Measurements from ENCODE around the gene GATA5.
"Not testable (repeated sequence)": the region's sequence is repeated elsewhere in the genome, so short reads cannot be mapped to it uniquely, and the experiment has no call there.

The GATA5 gene

DNA sequence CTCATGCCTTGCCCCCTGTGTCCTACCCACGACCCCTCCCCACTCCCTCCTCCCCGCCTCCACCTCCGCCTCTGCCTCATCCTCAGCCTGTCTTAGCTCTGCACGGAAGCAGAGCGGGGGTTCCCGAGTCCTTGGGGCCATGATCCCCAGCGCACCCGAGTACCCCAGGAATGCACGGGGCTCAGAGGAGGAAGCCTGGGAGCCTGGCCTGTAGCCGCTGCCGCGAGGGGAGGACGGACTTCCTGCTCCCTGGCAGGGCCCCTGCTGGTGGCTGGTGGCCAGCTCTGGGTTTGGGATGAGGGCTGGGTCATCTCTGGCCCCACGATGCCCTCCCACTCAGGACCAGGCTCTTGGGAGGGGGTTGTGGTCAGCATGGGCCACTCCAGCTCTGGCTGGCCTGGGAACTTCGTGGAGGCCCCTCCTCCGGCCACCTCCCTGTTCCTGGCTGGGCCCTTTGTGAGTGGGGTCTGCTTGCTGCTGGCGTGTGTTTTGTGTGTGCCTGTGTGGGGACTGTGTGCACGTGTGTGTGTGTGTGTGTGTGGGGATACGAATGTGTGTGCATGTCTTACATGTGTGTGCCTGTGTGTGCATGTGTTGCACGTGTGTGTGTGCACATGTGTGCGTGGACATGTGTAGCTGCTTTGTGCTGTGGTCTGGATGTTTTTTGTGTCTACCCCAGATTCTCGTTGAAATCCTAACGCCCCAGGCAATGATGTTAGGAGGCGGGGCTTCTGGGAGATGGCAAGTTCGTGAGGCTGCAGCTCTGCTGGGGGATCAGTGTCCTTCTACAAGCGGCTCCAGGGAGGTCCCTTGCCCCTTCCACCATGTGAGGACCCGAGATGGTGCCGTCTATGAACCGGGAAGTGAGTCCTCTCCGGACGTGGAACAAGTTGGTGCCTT lies 47.1 kb downstream of the GATA5 start:
- DNase-seq = no peak

DNA sequence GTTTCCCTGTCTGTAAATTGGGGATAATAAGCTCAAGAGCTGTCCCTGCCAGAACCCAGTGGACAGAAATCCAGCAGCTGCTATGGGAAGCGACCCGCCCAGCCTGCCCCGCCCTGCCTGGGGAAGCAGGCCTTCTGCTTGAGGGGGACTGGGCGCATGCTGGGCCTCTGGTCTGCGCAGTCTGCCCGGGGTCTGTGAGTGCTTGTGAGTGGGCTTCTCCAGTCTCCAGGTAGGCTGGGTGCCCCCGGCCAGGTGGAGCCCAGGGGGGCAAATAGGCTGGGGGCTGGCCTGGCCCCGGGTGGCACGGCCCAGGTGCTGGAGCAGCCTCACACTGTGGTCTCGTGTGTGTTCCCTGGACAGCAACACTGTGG lies 47.8 kb downstream of the GATA5 start:
- no peak for DNase-seq

DNA sequence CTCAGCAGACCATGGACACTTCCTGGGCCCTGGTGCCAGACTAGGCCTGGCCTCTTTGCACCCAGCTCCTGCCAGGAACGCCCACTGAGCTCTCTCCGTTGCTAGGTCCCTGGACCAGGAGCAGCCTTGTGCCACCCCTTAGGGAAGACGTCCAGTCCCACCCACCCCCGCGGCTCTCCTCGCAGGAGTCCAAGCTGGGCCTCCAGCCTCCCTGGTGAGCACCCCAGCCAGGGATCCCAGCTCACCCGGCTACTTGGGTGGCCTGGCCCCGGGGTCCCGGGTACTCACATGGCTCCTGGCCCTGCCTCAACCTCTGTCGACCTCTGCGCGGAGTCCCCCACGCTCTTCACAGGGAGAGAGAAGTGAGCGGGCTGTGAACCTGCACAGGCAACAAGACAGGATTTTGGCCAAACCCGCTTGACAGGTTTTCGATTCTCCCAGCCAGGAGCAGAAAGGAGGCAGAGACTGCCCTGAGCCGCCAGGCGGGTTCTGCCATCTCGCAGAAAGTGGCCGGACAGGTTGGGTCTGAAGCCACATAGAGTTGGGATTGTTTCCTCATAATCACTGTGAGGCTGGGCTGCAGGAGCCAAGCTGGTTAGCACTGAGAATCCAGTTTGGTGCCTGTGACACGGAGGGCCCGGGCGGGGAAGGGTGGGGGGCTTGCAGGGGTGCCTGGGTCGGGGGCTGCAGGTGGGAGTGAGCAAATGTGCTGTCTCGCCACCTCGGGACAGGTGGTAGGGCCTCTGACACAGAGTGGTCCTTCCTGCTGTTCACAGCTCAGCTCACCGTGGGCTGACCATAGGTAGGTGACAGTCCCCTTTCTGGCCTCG lies 48.4 kb downstream of the GATA5 start, which contains the start of gene RBBP8NL:
RBBP8NL (minus strand) TSS at position 368 of the 830 bp plus-strand sequence. CDS start 7,892 bp downstream, outside the sequence.
- DNase-seq = no peak

DNA sequence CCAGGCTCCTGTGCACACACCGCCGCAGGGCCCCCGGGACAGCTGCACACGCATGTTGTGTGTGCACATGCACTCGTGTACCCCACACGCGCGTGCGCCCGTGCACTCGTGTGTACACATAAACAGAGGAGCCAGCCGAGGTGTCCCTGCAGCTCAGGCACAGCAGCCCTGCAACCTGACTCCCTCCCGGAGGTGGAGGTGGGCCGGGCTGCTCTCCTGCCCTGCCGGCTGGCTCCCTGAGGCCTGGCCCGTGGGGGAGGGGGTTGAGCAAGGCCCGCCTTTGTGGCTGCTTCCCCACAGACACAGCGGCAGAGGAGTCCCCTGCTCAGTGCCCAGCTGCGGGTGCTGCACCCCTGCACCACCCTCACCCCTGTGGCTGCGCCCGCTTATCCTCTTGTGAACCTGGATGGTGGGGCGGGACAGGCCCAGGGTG lies 49.1 kb downstream of the GATA5 start:
- DNase-seq = no peak

DNA sequence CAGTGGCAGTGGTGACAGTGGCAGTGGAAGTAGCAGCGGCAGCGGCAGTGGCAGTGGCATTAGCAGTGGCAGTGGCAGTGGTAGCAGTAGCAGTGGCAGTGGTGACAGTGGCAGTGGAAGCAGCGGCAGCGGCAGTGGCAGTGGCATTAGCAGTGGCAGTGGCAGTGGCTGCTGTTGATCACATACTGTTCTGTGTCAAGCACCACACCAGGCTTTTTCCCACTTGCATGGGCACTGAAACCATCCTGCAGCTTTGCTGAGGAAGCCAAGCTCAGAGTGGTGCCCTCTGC lies 49.8 kb downstream of the GATA5 start:
- not testable (repeated sequence) for DNase-seq

DNA sequence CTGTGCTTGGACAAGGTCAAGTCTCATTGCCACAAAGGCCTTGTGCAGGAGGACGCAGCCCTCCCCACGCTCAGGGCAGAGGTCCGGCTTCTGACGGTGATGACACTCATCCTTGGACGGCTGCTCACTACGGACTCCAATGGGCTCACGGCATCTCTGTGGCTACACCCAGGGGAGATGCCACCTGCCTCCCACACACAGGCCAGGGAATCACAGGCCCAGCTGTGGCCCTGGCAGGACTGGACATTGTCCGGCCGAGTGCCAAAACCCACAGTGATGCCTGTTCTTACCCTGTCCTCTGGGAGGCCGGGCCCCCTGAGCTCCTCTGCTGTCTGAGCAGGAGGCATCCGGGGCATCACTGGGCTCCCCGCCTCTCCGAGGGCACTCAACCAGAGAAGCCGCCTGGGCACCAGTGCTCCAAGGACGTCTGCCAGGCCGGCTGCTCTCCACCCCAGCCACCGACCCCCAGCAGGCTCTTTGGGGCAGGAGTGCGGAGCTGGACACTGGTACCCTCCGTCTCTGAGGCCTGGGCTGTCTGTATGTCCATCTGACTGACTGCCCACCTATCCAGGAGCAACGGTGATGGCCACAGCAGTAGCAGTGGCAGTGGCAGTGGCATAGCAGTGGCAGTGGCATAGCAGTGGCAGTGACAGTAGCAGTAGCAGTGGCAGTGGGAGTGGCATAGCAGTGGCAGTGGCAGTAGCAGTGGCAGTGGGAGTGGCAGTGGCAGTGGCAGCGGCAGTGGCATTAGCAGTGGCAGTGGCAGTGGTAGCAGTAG lies 50.3 kb downstream of the GATA5 start:
- no peak for DNase-seq

DNA sequence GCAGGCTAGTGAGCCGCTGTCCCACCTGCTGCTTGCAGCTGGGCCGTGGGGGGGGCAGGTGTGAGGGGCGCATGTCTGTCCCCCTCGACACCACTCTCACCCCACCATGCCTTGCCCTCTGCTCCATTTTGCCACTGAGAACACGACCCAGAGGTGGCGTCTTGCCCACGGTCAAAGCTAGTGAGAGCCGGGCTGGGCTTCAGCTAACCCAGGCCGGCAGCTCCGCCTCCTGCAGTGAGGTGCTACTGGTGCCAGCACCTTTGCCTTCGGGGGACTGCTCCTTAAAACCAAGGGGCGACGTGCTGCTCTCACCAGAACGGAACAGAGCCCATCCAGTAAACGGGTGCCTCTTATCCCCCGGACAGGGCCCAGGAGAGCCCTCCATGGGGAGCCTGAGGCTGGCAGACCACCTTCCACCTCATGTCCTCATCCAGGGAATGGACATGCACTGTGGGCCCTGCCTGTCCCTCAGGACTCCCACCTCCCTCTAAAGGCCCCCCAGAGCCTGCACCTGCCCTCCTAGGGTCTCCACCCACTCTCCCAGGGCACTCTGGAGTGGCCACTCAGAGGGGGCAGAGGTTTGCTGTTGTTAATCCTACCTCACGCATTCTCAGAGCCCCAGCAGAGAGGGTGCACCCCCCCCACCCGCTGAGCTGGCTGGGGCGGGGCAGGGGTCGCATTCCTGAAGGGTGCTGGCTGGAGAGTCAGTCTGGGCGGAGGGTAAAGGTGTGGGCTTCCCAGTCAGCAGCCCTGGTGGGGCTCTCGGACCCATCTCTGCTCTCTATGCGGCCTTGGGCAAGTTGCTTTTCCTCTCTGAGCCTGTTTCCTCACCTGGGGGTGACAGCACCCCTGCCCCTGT lies 51.3 kb downstream of the GATA5 start:
- no peak for DNase-seq

DNA sequence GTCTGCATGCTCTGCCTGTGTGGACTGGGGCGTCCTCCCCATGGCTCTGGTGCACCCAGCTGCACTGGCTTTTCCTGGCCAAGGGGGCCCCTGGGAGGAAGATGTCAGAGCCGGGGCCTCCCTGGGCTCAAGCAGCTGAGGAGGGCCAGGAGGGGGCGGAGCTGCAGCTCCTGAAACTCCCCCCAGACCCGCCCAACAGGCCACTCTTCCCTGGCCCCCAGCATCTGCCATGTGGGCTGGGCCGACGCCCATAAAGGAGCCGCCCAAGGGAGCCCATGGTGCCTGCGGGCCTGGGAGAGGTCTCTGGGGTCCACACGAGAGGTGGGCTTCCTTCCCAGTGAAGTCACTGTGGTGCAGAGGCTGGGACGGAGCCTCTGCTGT lies 52.5 kb downstream of the GATA5 start:
- DNase-seq = peak in 1 of 2 experiments; percentile 26

DNA sequence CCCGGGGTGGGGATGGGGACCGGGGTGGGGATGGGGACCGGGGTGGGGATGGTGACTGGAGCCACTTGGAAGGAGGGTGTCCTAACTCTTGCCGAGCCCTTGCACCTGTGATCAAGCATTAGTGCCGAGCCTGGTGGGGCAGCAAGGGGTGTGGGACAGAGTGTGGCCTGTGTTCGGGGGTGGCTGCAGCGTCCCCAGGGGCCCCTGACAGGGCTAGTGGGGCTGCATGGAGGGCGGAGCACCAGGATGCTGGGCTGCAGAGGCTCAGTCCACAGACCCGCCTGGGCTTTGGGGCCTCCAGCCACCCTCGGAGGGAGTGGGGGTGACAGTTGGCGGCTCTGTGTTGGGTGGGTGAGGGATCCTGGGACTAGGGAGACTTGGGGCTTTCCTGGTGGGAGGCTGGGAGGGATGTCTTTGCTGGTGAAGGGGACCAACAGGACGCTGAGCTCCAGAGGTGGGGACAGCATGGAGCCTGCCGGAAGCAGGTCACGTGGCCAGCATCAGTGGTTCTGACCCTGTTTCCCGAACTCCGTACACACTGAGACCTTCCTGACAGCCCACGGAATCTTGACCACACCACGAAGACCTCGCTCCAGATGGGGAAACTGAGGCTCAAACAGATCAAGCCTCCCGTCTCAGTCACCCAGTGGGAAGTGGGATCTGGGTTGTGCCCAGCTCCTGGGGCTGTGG lies 53.0 kb downstream of the GATA5 start:
- no peak for DNase-seq

DNA sequence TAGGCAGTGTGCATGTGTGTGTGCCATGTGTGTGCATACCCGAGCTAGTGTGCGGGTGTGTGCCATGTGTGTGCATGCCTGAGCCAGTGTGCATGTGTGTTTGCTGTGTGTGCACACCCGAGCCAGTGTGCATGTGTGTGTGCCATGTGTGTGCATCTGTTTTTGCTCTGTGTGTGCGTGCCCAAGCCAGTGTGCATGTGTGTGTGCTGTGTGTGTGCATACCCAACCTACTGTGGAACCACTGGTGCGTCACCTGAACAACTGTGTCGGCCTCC lies 54.1 kb downstream of the GATA5 start:
- DNase-seq = no peak

DNA sequence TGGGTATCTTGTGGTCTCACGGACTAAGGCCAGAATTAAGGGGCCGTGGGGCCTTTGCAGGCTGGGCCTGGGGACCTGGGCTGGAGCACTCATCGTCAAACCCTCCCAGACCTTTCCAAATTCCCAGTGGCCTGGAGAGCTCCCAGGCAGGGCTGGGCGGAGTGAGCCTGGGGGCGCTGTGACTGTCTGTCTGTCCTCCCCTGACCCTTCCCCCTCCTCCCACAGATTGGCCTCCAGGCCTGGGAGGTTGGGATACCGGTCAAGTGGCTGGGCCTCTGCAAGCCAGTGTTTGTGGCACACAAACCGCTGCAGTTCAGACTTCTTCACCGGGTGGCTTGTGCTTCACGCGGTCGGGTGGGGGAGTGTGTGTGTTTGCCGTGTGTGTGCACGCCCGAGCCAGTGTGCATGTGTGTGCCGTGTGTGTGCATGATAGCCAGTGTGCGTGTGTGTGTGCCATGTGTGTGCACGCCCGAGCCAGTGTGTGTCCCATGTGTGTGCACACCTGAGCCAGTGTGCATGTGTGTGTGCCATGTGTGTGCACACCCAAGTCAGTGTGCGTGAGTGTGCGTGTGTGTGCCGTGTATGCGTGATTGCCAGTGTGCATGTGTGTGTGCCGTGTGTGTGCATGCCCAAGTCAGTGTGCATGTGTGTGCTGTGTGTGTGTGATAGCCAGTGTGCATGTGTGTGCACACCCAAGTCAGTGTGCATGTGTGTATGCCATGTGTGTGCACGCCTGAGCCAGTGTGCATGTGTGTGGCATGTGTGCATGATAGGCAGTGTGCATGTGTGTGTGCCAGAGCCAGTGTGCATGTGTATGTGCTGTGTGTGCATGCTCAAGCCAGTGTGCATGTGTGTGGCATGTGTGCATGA lies 54.7 kb downstream of the GATA5 start:
- no peak for DNase-seq

DNA sequence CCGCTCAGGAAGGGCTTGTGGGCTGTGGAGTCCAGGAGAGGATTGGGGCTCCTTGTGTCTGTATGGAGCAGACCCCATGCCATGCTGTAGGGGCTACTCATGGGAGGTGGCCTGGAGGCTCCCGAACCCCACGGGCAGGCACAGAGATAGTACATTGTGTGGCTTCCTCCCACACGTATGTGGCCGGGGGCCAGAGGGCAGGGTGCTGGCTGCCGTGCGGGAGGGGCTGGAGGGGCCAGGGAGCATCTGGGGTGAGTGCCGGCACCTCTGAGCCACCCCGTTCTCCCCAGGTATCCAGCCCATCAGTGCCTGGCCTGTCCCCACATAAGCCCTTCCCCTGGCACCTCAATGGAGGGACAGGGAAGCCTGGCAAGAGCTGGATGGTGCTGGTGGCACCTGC lies 56.0 kb downstream of the GATA5 start:
- DNase-seq = no peak

DNA sequence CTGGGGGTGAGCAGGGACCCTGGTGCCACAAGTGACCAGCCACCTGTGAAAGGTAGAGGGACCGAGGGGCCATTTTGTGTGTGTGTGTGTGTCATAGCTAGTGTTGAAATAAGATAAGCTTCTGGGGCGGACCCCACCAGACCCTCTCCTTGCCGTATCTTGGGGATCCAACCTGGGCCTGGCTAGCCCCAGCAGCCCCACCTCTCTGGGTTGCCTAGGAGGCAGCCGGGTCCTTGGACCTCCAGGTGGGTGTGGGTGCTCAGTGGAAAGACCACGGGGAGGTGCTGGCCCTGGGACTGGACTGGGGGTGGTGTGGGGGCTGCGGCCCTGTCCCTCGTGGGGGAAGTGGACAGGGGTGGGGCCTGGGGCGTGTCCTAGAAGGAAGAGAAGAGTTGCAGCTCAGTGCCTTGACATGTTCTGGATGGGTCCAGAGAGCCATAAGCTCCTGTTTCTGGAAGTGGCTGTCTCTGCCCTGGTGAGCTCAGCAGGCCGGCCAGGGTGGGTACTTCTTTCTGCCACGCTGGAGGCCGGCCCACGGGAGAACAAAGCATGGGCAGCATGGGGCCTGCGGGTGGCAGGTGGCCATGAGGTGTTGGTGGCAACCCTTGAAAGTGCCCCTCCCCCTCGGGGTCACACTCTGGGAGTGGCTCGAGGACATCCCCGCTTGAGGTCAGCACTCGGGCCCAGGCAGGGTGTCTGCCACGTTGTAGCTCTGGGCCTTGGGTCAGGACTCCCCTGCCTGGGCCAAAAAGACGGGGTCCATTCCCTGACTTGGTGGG lies 56.9 kb downstream of the GATA5 start:
- no peak for DNase-seq

DNA sequence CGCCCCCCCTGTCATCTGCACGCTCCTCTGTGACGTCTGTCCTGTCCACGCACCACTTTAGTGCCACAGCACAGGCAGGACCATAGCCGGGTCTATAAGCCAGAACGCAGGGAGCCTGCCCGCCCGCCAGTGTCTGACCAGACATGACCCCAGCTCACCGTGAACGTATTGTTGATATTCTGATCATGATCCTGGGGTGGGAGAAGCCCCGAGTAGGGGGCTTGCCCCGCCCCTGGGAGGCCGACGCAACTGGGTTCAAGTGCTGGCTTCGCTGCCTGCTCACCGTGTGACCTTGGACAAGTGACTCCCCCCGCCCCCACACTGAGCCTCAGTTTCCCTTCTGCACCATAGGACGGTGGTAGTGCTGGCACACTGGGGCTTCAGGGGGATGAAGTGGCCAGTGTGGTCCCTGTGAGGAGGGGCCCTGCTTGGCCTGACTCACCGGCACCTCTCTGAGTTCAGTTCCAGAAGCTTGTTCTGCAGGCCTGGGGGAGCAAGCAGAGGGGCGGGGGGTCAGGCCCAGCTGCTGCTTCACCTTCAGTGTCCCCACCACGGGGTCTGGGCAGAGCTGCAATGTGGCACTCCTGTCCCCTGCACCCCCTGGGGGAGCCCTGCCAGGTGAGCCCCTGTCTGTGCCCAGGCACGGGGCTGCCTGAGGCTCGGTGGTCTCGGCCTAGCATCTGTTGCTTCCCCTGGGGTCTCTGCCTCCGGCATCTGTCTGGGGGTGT lies 57.6 kb downstream of the GATA5 start:
- no peak for DNase-seq

DNA sequence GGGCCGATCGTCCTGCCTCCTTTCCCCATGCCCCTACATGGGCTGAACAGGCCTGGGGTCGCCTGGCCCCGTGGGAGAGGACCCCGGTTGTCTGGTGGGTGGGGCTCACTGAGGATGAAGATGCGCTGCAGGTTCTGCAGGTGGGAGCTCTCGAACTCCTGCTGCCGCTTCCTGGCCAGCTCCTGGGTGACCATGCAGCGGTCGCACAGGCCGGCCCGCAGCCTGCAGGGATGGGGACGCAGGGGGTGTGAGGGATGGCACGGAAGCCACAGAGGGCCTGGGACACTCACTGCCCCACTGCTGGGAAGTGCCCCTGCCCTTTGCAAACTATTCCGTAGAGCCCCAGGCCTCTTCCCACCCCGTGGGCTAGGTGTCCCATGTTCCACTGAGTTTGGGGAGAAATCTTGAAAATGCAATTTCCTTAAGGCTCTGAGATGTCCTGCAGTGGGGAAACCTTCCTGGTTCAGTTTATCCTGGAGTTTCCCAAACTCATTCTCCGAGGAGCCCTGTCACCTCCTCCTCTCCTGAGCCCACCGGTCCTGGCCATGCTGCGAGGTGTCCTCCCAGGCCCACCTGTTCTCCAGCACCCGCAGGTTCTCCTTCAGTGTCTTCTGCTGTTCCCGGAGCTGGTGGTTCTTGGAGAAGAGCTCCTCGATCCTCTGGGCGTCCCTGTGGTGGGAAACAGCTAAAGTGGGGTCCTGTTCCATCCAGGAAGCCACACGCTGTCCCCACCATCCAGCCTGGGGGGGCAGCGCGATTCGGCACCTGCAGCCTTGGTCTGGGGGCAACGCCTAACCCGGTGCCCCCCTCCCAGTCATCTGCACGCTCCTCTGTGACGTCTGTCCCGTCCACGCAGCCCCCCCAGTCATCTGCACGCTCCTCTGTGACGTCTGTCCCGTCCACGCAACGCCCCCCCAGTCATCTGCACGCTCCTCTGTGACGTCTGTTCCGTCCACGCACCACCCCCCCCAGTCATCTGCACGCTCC lies 58.9 kb downstream of the GATA5 start:
- no peak for DNase-seq

DNA sequence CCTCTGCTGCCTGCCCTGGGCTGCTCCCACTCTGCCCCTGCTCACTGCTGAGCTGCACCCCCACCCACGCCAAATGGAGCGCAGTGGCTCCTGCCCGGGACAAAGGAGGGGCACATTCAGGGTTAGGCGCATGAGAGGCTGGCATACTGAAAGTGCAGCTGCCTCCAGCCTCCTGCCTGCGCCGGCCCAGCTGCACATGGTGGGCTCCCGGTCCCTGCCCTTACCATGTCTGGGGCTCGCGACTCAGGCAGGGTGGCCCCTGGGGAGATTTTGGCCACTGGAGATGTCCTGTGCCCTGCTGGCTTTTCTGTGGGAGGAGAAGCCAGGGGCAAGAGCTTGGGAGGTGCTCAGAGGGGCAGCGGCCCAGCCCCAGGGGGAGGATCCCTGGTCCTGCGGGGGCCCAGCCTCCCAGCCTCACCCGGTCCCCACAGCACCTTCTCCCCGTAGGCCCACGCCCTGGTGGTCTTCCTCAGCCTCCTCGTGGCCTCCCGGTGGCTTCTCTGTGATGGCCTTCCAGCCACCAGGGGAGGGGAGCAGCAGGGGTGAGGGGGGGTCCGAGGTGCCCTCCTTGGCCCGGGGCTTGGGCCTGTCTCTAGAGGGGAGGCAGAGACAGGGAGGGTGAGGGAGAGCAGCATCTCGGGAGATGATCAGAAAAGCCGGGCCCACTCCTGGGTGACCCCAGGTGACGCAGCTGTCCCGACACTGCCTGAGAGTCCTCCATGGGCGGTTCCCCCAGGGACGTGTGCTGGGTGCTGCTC lies 60.3 kb downstream of the GATA5 start:
- DNase-seq = no peak

DNA sequence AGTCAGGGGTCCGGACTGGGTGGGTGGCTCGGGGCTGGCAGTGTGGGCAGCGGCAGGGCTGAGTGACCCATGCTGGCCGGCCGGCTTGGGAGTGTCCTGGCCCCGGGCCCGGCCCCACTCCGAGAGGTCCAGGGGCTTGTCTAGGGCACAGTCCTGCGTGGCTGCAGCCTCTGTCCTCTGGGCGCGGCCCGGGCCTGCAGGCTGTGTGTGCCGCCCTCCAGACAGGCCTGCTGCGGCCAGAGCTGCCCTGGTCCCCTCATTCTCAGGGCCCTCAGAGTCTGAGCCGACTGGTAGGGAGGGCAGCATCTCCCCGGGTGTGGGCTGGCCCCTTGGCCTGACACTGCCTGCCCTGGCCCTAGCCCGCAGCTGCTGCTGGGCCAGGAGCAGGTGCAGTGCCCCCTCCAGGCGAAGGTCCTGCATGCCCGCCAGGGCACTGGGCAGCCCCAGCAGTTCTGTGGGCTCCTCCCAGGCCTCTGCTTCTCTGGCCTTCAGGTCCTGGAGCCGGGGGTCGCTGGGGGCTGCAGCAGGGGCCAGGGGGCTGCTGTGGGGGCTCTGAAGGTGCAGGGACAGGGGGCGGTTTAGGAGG lies 61.8 kb downstream of the GATA5 start:
- no peak for DNase-seq
